ENCODE measurements around the gene SKAP1. TPM values are rescaled to one million over a fixed set of nuclear protein-coding genes. Genes with fewer than 3 reads are reported as not detected.

The SKAP1 gene
- total and polyA plus RNA-seq, 4 donors = 0.84 to 3.6 (median 3.1) TPM; not detected in 1

GRCh38 chr17:48262982-48263730 lies 166.9 kb downstream of the SKAP1 start:
- no peaks in the 10 kb centered on the region for H3K36me3 ChIP-seq (ENCODE audit: control insufficient read depth in 1 of 2, insufficient read depth in 2 of 2, low read length in 1 of 2)
- ATAC-seq (ENCODE audit: low FRiP score) (no peak), DNase-seq (no peak)
- H3K4me1 ChIP-seq (ENCODE audit: control insufficient read depth in 1 of 2, insufficient read depth in 2 of 2, low read length in 2 of 2) = no peaks in the 10 kb centered on the region
- peaks cover 0 to 1% of the 10 kb centered on the region in 2 donors for H3K27me3 ChIP-seq (ENCODE audit: control insufficient read depth in 1 of 2, insufficient read depth in 2 of 2, low read length in 1 of 2)
- H3K9me3 ChIP-seq (ENCODE audit: control insufficient read depth, low read length) = no peaks in the 10 kb centered on the region
- H3K4me3 ChIP-seq (ENCODE audit: low read length in 2 of 2) = no peak overlapping the region
- WGBS, 2 donors = 22 to 38% methylated on average over 2 of the region's 2 CpGs
- H3K27ac ChIP-seq (ENCODE audit: low read depth in 1 of 2, low read length in 2 of 2) = no peak overlapping the region
- intact Hi-C loops (cut with DNase I) = no loop called here

- H3K4me1 ChIP-seq (ENCODE audit: control insufficient read depth in 1 of 2, insufficient read depth in 2 of 2, low read length in 2 of 2) = no peaks in the 10 kb centered on the region
- H3K27me3 ChIP-seq (ENCODE audit: control insufficient read depth in 1 of 2, insufficient read depth in 2 of 2, low read length in 1 of 2) = peaks cover 0 to 1% of the 10 kb centered on the region in 2 donors
- no peak overlapping the region for H3K4me3 ChIP-seq (ENCODE audit: low read length in 2 of 2)
- no peak overlapping the region for H3K27ac ChIP-seq (ENCODE audit: low read depth in 1 of 2, low read length in 2 of 2)
- ATAC-seq (ENCODE audit: low FRiP score) = no peak
- H3K36me3 ChIP-seq (ENCODE audit: control insufficient read depth in 1 of 2, insufficient read depth in 2 of 2, low read length in 1 of 2) = no peaks in the 10 kb centered on the region
- 56 to 60% methylated on average over 5 of the region's 5 CpGs for WGBS, 2 donors
- intact Hi-C loops (cut with DNase I) = no loop called here
- DNase-seq = no peak
- no peaks in the 10 kb centered on the region for H3K9me3 ChIP-seq (ENCODE audit: control insufficient read depth, low read length)
Observed at GRCh38 chr17:48261297-48261880, 168.6 kb downstream of the SKAP1 start.

DNA sequence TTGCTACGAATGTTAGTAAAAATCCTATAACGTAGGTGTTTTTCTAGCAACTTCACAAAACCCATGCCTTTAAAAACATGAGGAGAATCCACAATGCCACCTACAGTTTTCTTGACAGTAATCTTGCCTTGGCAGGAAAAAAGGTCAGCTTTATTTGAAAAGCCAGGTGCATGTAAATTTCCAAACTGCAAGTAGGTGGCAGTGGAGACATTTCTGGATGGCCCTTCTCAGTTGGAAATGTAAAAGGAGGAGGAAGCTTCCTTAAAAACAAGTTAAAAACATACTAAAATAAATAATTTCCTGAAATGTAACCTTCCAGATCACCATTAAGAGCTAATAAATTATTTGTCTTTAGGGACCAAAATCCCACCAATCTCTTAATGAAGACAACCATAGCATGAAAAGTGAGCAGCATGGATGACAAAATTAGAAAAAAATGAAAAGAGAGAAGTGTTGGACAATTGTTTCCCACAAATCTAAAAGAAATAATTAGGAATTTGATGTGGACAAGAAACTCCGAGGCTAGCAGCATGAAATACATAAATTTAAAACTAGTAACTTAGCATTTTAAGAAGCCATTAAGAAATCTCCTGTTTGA lies 170.2 kb downstream of the SKAP1 start:
- H3K9me3 ChIP-seq (ENCODE audit: control insufficient read depth, low read length) = no peaks in the 10 kb centered on the region
- no peaks in the 10 kb centered on the region for H3K4me1 ChIP-seq (ENCODE audit: control insufficient read depth in 1 of 2, insufficient read depth in 2 of 2, low read length in 2 of 2)
- peaks cover 0 to 1% of the 10 kb centered on the region in 2 donors for H3K27me3 ChIP-seq (ENCODE audit: control insufficient read depth in 1 of 2, insufficient read depth in 2 of 2, low read length in 1 of 2)
- WGBS, 2 donors = 54 to 58% methylated on average over 3 of the region's 3 CpGs
- no peak for ATAC-seq (ENCODE audit: low FRiP score)
- no peaks in the 10 kb centered on the region for H3K36me3 ChIP-seq (ENCODE audit: control insufficient read depth in 1 of 2, insufficient read depth in 2 of 2, low read length in 1 of 2)
- no peak overlapping the region for H3K27ac ChIP-seq (ENCODE audit: low read depth in 1 of 2, low read length in 2 of 2)
- intact Hi-C loops (cut with DNase I) = no loop called here
- no peak overlapping the region for H3K4me3 ChIP-seq (ENCODE audit: low read length in 2 of 2)
- no peak for DNase-seq

DNA sequence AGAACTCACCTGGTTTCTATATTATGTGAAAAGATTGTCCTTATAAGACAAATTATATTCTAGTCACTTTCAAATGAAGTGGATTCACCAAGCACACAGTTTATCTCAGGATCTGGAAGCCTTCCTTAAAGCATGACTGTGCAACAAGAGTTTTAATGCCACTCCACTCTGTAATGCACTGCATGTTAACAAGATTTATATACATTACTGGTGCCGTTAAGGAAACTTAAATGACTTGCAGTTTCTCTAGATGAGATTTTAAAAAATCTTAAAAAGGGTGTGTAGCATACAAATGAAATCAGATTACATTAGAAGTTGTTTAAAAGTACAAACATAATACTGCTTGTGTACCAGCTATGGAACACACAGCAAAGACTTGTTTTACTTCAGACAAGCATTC lies 171.7 kb downstream of the SKAP1 start:
- Histone ChIP-seq H3K9me3 (ENCODE audit: control insufficient read depth, low read length) (no peaks in the 10 kb centered on the region), H3K27ac (ENCODE audit: low read depth in 1 of 2, low read length in 2 of 2) (no peak overlapping the region), H3K36me3 (ENCODE audit: control insufficient read depth in 1 of 2, insufficient read depth in 2 of 2, low read length in 1 of 2) (no peaks in the 10 kb centered on the region), H3K4me1 (ENCODE audit: control insufficient read depth in 1 of 2, insufficient read depth in 2 of 2, low read length in 2 of 2) (no peaks in the 10 kb centered on the region), H3K4me3 (ENCODE audit: low read length in 2 of 2) (no peak overlapping the region), H3K27me3 (ENCODE audit: control insufficient read depth in 1 of 2, insufficient read depth in 2 of 2, low read length in 1 of 2) (peaks cover 0 to 1% of the 10 kb centered on the region in 2 donors)
- DNase-seq = no peak
- intact Hi-C loops (cut with DNase I) = no loop called here
- 55 to 59% methylated on average over 1 of the region's 1 CpG for WGBS, 2 donors
- no peak for ATAC-seq (ENCODE audit: low FRiP score)

- 49 to 60% methylated on average over 4 of the region's 4 CpGs for WGBS, 2 donors
- Histone ChIP-seq H3K4me1 (ENCODE audit: control insufficient read depth in 1 of 2, insufficient read depth in 2 of 2, low read length in 2 of 2) (no peaks in the 10 kb centered on the region), H3K9me3 (ENCODE audit: control insufficient read depth, low read length) (no peaks in the 10 kb centered on the region), H3K36me3 (ENCODE audit: control insufficient read depth in 1 of 2, insufficient read depth in 2 of 2, low read length in 1 of 2) (no peaks in the 10 kb centered on the region), H3K27me3 (ENCODE audit: control insufficient read depth in 1 of 2, insufficient read depth in 2 of 2, low read length in 1 of 2) (no peaks in the 10 kb centered on the region), H3K27ac (ENCODE audit: low read depth in 1 of 2, low read length in 2 of 2) (no peak overlapping the region), H3K4me3 (ENCODE audit: low read length in 2 of 2) (no peak overlapping the region)
- no peak for DNase-seq
- ATAC-seq (ENCODE audit: low FRiP score) = no peak
- intact Hi-C loops (cut with DNase I) = no loop called here
Observed at GRCh38 chr17:48255759-48256158, 174.3 kb downstream of the SKAP1 start.

GRCh38 chr17:48254896-48255295 lies 175.1 kb downstream of the SKAP1 start:
- no peaks in the 10 kb centered on the region for H3K27me3 ChIP-seq (ENCODE audit: control insufficient read depth in 1 of 2, insufficient read depth in 2 of 2, low read length in 1 of 2)
- no peak overlapping the region for H3K4me3 ChIP-seq (ENCODE audit: low read length in 2 of 2)
- no peaks in the 10 kb centered on the region for H3K4me1 ChIP-seq (ENCODE audit: control insufficient read depth in 1 of 2, insufficient read depth in 2 of 2, low read length in 2 of 2)
- ATAC-seq (ENCODE audit: low FRiP score) (no peak), DNase-seq (no peak)
- intact Hi-C loops (cut with DNase I) = no loop called here
- H3K9me3 ChIP-seq (ENCODE audit: control insufficient read depth, low read length) = no peaks in the 10 kb centered on the region
- H3K27ac ChIP-seq (ENCODE audit: low read depth in 1 of 2, low read length in 2 of 2) = no peak overlapping the region
- H3K36me3 ChIP-seq (ENCODE audit: control insufficient read depth in 1 of 2, insufficient read depth in 2 of 2, low read length in 1 of 2) = no peaks in the 10 kb centered on the region
- WGBS, 2 donors = 25 to 28% methylated on average over 1 of the region's 1 CpG

- no peak overlapping the region for H3K4me3 ChIP-seq (ENCODE audit: low read length in 2 of 2)
- H3K36me3 ChIP-seq (ENCODE audit: control insufficient read depth in 1 of 2, insufficient read depth in 2 of 2, low read length in 1 of 2) = no peaks in the 10 kb centered on the region
- intact Hi-C loops (cut with DNase I) = no loop called here
- DNase-seq (no peak), ATAC-seq (ENCODE audit: low FRiP score) (no peak)
- H3K27me3 ChIP-seq (ENCODE audit: control insufficient read depth in 1 of 2, insufficient read depth in 2 of 2, low read length in 1 of 2) = no peaks in the 10 kb centered on the region
- no peaks in the 10 kb centered on the region for H3K9me3 ChIP-seq (ENCODE audit: control insufficient read depth, low read length)
- H3K27ac ChIP-seq (ENCODE audit: low read depth in 1 of 2, low read length in 2 of 2) = no peak overlapping the region
- H3K4me1 ChIP-seq (ENCODE audit: control insufficient read depth in 1 of 2, insufficient read depth in 2 of 2, low read length in 2 of 2) = no peaks in the 10 kb centered on the region
- 27 to 29% methylated on average over 2 of the region's 2 CpGs for WGBS, 2 donors
Observed at GRCh38 chr17:48253975-48254374, 176.0 kb downstream of the SKAP1 start.

- Histone ChIP-seq H3K9me3 (ENCODE audit: control insufficient read depth, low read length) (no peaks in the 10 kb centered on the region), H3K4me3 (ENCODE audit: low read length in 2 of 2) (no peak overlapping the region), H3K27ac (ENCODE audit: low read depth in 1 of 2, low read length in 2 of 2) (no peak overlapping the region), H3K36me3 (ENCODE audit: control insufficient read depth in 1 of 2, insufficient read depth in 2 of 2, low read length in 1 of 2) (no peaks in the 10 kb centered on the region), H3K27me3 (ENCODE audit: control insufficient read depth in 1 of 2, insufficient read depth in 2 of 2, low read length in 1 of 2) (no peaks in the 10 kb centered on the region), H3K4me1 (ENCODE audit: control insufficient read depth in 1 of 2, insufficient read depth in 2 of 2, low read length in 2 of 2) (no peaks in the 10 kb centered on the region)
- DNase-seq (no peak), ATAC-seq (ENCODE audit: low FRiP score) (no peak)
- 77 to 82% methylated on average over 3 of the region's 3 CpGs for WGBS, 2 donors
- intact Hi-C loops (cut with DNase I) = no loop called here
Observed at GRCh38 chr17:48251950-48252349, 178.1 kb downstream of the SKAP1 start.

- Histone ChIP-seq H3K27me3 (ENCODE audit: control insufficient read depth in 1 of 2, insufficient read depth in 2 of 2, low read length in 1 of 2) (no peaks in the 10 kb centered on the region), H3K4me3 (ENCODE audit: low read length in 2 of 2) (no peak overlapping the region), H3K27ac (ENCODE audit: low read depth in 1 of 2, low read length in 2 of 2) (no peak overlapping the region), H3K4me1 (ENCODE audit: control insufficient read depth in 1 of 2, insufficient read depth in 2 of 2, low read length in 2 of 2) (no peaks in the 10 kb centered on the region), H3K36me3 (ENCODE audit: control insufficient read depth in 1 of 2, insufficient read depth in 2 of 2, low read length in 1 of 2) (no peaks in the 10 kb centered on the region), H3K9me3 (ENCODE audit: control insufficient read depth, low read length) (no peaks in the 10 kb centered on the region)
- ATAC-seq (ENCODE audit: low FRiP score) (no peak), DNase-seq (no peak)
- intact Hi-C loops (cut with DNase I) = no loop called here
- WGBS, 2 donors = 64 to 65% methylated on average over 8 of the region's 8 CpGs
Observed at GRCh38 chr17:48250949-48251348, 179.1 kb downstream of the SKAP1 start.

Measured in aorta (tissue), 5 donors.